ENCODE measurements around the gene AKT1S1.
A peak's percentile ranks its signal among the peaks of the same experiment; 100 is the strongest.

AKT1S1 gene

GRCh38 chr19:49864890-49865289 lies 12.3 kb downstream of the AKT1S1 start:
- WGBS, 2 experiments, result 94% methylated on average over 13 of the region's 13 CpGs
- H3K9me3 ChIP-seq (ENCODE audit: control insufficient read depth, low read length), result no peaks in the 10 kb centered on the region
- H3K36me3 ChIP-seq (ENCODE audit: control insufficient read depth, insufficient read depth, low read length), result peaks cover 35% of the 10 kb centered on the region
- H3K4me3 ChIP-seq (ENCODE audit: insufficient read depth, low read depth, low read length), result peak overlapping the region; percentile 17
- H3K27me3 ChIP-seq (ENCODE audit: control insufficient read depth, insufficient read depth, low read length, poor library complexity, severe bottlenecking), result no peaks in the 10 kb centered on the region
- H3K27ac ChIP-seq (ENCODE audit: insufficient read depth, low read depth, low read length, poor library complexity, severe bottlenecking), result no peak overlapping the region
- H3K4me1 ChIP-seq (ENCODE audit: control insufficient read depth, insufficient read depth, low read length), result peaks cover 7% of the 10 kb centered on the region

GRCh38 chr19:49863935-49864320 lies 13.2 kb downstream of the AKT1S1 start:
- Histone ChIP-seq H3K36me3 (ENCODE audit: control insufficient read depth, insufficient read depth, low read length) (peaks cover 43% of the 10 kb centered on the region), H3K9me3 (ENCODE audit: control insufficient read depth, low read length) (no peaks in the 10 kb centered on the region), H3K27ac (ENCODE audit: insufficient read depth, low read depth, low read length, poor library complexity, severe bottlenecking) (no peak overlapping the region), H3K4me1 (ENCODE audit: control insufficient read depth, insufficient read depth, low read length) (peaks cover 7% of the 10 kb centered on the region), H3K27me3 (ENCODE audit: control insufficient read depth, insufficient read depth, low read length, poor library complexity, severe bottlenecking) (no peaks in the 10 kb centered on the region), H3K4me3 (ENCODE audit: insufficient read depth, low read depth, low read length) (no peak overlapping the region)
- 96% methylated on average over 17 of the region's 17 CpGs for WGBS, 2 experiments

GRCh38 chr19:49863254-49863934 lies 13.8 kb downstream of the AKT1S1 start:
- Histone ChIP-seq H3K36me3 (ENCODE audit: control insufficient read depth, insufficient read depth, low read length) (peaks cover 47% of the 10 kb centered on the region), H3K27me3 (ENCODE audit: control insufficient read depth, insufficient read depth, low read length, poor library complexity, severe bottlenecking) (no peaks in the 10 kb centered on the region), H3K4me1 (ENCODE audit: control insufficient read depth, insufficient read depth, low read length) (peaks cover 7% of the 10 kb centered on the region), H3K4me3 (ENCODE audit: insufficient read depth, low read depth, low read length) (no peak overlapping the region), H3K9me3 (ENCODE audit: control insufficient read depth, low read length) (no peaks in the 10 kb centered on the region), H3K27ac (ENCODE audit: insufficient read depth, low read depth, low read length, poor library complexity, severe bottlenecking) (no peak overlapping the region)
- WGBS, 2 experiments, result 93 to 94% methylated on average over 24 of the region's 24 CpGs

GRCh38 chr19:49862391-49863253 lies 14.5 kb downstream of the AKT1S1 start:
- no peak overlapping the region for H3K27ac ChIP-seq (ENCODE audit: insufficient read depth, low read depth, low read length, poor library complexity, severe bottlenecking)
- H3K27me3 ChIP-seq (ENCODE audit: control insufficient read depth, insufficient read depth, low read length, poor library complexity, severe bottlenecking), result no peaks in the 10 kb centered on the region
- peaks cover 54% of the 10 kb centered on the region for H3K36me3 ChIP-seq (ENCODE audit: control insufficient read depth, insufficient read depth, low read length)
- peaks cover 7% of the 10 kb centered on the region for H3K4me1 ChIP-seq (ENCODE audit: control insufficient read depth, insufficient read depth, low read length)
- no peak overlapping the region for H3K4me3 ChIP-seq (ENCODE audit: insufficient read depth, low read depth, low read length)
- H3K9me3 ChIP-seq (ENCODE audit: control insufficient read depth, low read length), result no peaks in the 10 kb centered on the region
- WGBS, 2 experiments, result 80 to 83% methylated on average over 49 of the region's 49 CpGs

GRCh38 chr19:49861541-49862378 lies 15.4 kb downstream of the AKT1S1 start:
- no peaks in the 10 kb centered on the region for H3K9me3 ChIP-seq (ENCODE audit: control insufficient read depth, low read length)
- no peak overlapping the region for H3K27ac ChIP-seq (ENCODE audit: insufficient read depth, low read depth, low read length, poor library complexity, severe bottlenecking)
- WGBS, 2 experiments, result 93 to 94% methylated on average over 59 to 60 of the region's 60 CpGs
- peaks cover 7% of the 10 kb centered on the region for H3K4me1 ChIP-seq (ENCODE audit: control insufficient read depth, insufficient read depth, low read length)
- peaks cover 62% of the 10 kb centered on the region for H3K36me3 ChIP-seq (ENCODE audit: control insufficient read depth, insufficient read depth, low read length)
- H3K4me3 ChIP-seq (ENCODE audit: insufficient read depth, low read depth, low read length), result no peak overlapping the region
- H3K27me3 ChIP-seq (ENCODE audit: control insufficient read depth, insufficient read depth, low read length, poor library complexity, severe bottlenecking), result no peaks in the 10 kb centered on the region

GRCh38 chr19:49861107-49861506 lies 16.0 kb downstream of the AKT1S1 start:
- 73 to 76% methylated on average over 13 of the region's 13 CpGs for WGBS, 2 experiments
- H3K27me3 ChIP-seq (ENCODE audit: control insufficient read depth, insufficient read depth, low read length, poor library complexity, severe bottlenecking), result no peaks in the 10 kb centered on the region
- no peaks in the 10 kb centered on the region for H3K9me3 ChIP-seq (ENCODE audit: control insufficient read depth, low read length)
- H3K36me3 ChIP-seq (ENCODE audit: control insufficient read depth, insufficient read depth, low read length), result peaks cover 69% of the 10 kb centered on the region
- no peak overlapping the region for H3K4me3 ChIP-seq (ENCODE audit: insufficient read depth, low read depth, low read length)
- H3K4me1 ChIP-seq (ENCODE audit: control insufficient read depth, insufficient read depth, low read length), result peaks cover 5% of the 10 kb centered on the region
- no peak overlapping the region for H3K27ac ChIP-seq (ENCODE audit: insufficient read depth, low read depth, low read length, poor library complexity, severe bottlenecking)

- Histone ChIP-seq H3K36me3 (ENCODE audit: control insufficient read depth, insufficient read depth, low read length) (peaks cover 74% of the 10 kb centered on the region), H3K9me3 (ENCODE audit: control insufficient read depth, low read length) (no peaks in the 10 kb centered on the region), H3K27ac (ENCODE audit: insufficient read depth, low read depth, low read length, poor library complexity, severe bottlenecking) (no peak overlapping the region)
These were observed 16.6 kb downstream of the AKT1S1 start for GRCh38 chr19:49860336-49861102.

GRCh38 chr19:49859682-49860335 lies 17.3 kb downstream of the AKT1S1 start:
- Histone ChIP-seq H3K36me3 (ENCODE audit: control insufficient read depth, insufficient read depth, low read length) (peaks cover 78% of the 10 kb centered on the region), H3K27me3 (ENCODE audit: control insufficient read depth, insufficient read depth, low read length, poor library complexity, severe bottlenecking) (no peaks in the 10 kb centered on the region), H3K4me3 (ENCODE audit: insufficient read depth, low read depth, low read length) (no peak overlapping the region), H3K27ac (ENCODE audit: insufficient read depth, low read depth, low read length, poor library complexity, severe bottlenecking) (no peak overlapping the region), H3K9me3 (ENCODE audit: control insufficient read depth, low read length) (no peaks in the 10 kb centered on the region), H3K4me1 (ENCODE audit: control insufficient read depth, insufficient read depth, low read length) (no peaks in the 10 kb centered on the region)
- WGBS, 2 experiments, result 95 to 96% methylated on average over 22 of the region's 22 CpGs

More at GRCh38 chr19:49860336-49861102, 16.6 kb downstream of the AKT1S1 start:
- Histone ChIP-seq H3K4me3 (ENCODE audit: insufficient read depth, low read depth, low read length) (no peak overlapping the region), H3K4me1 (ENCODE audit: control insufficient read depth, insufficient read depth, low read length) (no peaks in the 10 kb centered on the region), H3K27me3 (ENCODE audit: control insufficient read depth, insufficient read depth, low read length, poor library complexity, severe bottlenecking) (no peaks in the 10 kb centered on the region)
- 91 to 92% methylated on average over 17 of the region's 17 CpGs for WGBS, 2 experiments

Data from ectodermal cell (in vitro differentiated cells).